GM12875 (cell line): Measurements from ENCODE around the gene PSMB7.

ENCODE experiments used
- H3K4me3 ChIP-seq: one replicate; pipeline ENCODE4 v1.5.1; 2011; ENCODE audit warnings: low read depth, low read length, control low read depth
- TF ChIP-seq, protein P1 (sequence below): IDR thresholded peaks from 2 replicates; pipeline ENCODE4 v1.5.1; 2011; ENCODE audit warnings: low read depth, mild to moderate bottlenecking, control low read depth, inconsistent platforms, low read length, moderate library complexity, borderline replicate concordance; ENCODE audit not compliant: insufficient read depth

PSMB7 gene

DNA sequence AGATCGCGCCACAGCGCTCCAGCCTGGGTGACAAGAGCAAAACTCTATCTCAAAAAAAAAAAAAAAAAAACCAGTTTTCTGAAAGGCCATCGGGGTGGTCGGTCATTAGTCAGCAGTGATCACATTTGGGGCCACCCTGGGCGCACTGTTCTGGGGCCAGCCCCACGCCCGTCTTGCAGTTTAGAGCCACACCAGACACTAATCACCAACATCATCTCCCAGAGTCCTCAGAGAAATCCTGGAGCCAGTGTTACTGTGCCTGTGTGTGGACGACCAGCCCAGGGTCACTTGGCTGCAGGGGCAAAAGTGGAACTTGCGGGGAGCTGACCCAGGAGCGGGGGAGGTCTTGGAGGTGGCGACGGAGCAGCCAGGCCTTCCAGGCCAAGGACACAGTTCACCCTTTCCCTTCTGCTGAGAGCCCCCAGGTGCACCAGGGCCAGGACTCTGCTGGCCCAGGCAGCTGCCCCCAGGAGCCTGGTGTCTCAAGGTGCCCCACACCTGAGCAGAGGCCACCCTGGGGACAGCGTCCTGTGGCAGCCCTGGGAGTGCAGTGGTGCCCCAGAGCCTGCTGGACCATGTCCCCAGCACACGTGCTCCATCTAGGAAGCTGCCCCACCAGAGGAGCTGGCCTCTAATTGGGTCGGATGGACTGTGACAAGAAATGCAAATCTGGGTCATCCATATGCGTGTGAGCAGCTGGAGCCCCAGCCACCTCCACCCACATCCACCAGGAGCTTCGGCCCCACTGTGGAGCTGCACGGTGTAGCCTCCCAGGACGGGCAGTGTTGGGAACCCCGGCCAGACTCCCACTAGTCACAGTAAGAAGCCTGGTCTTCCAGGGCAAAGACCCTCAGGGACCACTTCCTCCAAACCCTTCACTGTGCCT lies 106.4 kb downstream of the PSMB7 start:
- TF ChIP-seq, protein P1, sequence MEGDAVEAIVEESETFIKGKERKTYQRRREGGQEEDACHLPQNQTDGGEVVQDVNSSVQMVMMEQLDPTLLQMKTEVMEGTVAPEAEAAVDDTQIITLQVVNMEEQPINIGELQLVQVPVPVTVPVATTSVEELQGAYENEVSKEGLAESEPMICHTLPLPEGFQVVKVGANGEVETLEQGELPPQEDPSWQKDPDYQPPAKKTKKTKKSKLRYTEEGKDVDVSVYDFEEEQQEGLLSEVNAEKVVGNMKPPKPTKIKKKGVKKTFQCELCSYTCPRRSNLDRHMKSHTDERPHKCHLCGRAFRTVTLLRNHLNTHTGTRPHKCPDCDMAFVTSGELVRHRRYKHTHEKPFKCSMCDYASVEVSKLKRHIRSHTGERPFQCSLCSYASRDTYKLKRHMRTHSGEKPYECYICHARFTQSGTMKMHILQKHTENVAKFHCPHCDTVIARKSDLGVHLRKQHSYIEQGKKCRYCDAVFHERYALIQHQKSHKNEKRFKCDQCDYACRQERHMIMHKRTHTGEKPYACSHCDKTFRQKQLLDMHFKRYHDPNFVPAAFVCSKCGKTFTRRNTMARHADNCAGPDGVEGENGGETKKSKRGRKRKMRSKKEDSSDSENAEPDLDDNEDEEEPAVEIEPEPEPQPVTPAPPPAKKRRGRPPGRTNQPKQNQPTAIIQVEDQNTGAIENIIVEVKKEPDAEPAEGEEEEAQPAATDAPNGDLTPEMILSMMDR, result no peak
- no peak overlapping the region for H3K4me3 ChIP-seq

DNA sequence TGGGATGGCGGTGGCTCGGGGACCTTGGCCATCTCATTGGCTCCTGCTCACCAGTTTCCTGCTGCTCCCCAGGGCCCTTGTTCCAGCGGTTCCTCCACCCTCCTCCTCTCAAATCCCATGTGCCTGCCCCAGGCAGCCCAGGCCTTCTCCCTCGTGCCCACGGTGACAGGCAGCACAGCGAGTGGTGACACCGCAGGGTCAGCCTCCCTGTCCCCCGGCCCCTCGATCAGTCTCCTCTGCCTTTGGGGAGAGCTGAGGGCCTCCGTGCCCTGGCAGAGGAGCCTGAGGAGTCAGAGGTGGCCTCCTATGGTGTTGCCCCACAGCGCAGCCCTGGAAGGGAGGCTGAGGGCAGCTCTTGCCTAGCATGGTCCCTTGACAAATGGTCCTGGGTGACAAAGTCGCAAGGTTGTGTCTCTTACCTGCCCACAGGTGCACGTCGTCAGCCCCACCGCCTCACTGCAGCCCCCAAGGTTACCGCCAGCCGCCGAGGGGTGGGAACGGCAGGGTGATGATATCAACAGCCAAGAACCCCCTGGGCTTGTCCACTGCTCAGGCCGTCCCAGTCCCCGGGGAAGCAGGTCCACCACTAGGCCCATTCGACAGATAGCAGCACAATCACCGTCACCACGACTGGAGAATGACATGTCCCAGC lies 107.7 kb downstream of the PSMB7 start:
- TF ChIP-seq, protein P1, result no peak

DNA sequence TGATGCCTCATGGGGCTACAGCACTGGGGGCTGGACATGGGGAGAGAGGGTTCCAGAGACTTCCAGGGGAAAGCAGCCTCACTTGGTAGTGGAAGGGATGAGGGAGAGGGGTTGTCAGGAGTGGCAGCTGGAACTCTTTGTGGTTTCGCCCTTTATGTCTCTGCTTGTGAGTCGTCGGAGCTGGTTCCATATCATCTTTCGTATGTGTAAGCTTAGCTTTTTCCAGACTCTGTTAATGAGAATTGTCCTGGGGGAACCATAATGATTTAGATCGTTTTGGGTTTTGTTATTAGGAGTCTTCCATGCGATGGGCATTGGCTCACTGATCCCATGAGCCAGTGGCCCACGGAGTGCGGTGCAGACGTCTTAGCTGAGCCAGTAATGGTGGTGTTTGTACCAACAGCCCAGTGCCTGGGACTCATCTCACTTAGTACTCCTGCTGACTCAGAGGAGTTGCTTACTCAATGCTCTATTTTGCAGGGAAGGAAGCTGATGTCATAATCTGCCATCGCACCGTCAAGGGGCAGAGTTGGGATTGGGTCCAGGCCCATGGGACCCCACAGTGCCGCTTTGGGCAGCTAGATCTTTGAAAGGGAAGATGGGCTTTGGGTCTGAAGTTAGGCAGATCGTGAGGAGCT lies 109.0 kb downstream of the PSMB7 start:
- TF ChIP-seq, protein P1, result no peak
- H3K4me3 ChIP-seq, result no peak overlapping the region

More for the DNA sequence above, 107.7 kb downstream of the PSMB7 start:
- H3K4me3 ChIP-seq, result no peak overlapping the region

DNA sequence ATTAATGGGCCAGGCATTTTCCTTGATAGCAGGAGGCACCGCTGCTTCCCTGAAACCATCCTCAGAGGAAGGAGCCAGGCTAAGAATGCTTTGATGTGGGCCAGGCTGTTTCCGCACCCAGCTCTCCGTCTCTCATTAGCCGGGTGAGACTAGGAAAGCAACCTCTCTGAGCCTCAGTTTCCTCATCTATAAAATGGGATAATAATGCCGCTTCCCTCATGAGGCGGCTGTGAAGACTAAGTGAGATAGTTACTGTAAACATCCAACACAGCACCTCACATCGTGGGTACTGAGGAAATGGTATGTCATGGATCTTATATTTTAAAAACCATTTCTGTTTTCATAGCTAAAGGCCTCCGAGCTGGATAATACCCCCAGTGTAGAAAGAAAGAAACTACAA lies 111.0 kb downstream of the PSMB7 start:
- no peak overlapping the region for H3K4me3 ChIP-seq
- TF ChIP-seq, protein P1, result no peak

DNA sequence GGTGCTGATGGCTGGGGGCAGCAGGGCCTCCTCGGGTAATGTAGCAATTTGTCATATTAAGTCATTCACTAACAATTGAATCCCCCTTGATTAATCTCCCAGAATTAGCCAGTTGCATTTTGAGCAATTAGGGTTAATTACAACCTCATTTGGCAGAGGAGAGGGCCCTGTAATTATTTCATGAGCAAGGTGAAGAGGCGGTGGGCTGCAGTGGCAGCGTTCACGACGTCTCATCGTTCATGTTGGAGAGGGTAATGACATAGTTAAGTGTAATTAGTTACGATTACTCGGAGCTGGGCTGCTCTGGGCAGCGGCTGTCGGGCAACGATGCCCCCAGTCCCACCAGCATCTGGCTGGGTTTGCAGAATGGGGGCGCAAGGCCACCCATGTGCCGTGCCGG lies 111.5 kb downstream of the PSMB7 start:
- no peak overlapping the region for H3K4me3 ChIP-seq
- TF ChIP-seq, protein P1, result no peak
